GM12878 (cell line): ENCODE results near the gene LRRC37A3. TPM values are rescaled to one million over a fixed set of nuclear protein-coding genes. Genes with fewer than 3 reads are reported as not detected.
"Not testable (repeated sequence)": the region's sequence is repeated elsewhere in the genome, so short reads cannot be mapped to it uniquely, and the experiment has no call there.

Experiments
- ATAC-seq: fragments of 200-7000 bp; cut with Tn5 transposase; 3 replicates; pipeline ENCODE4 v1.9.1; 2020; ENCODE audit warnings: mild to moderate bottlenecking, moderate library complexity
- BruUV-seq: library from RNA; stranded (reverse); fragments of 400-500 nt; replicated peaks from 2 replicates; lab custom pipeline; 2021; lab: Mats Ljungman, UMichigan
- CTCF ChIA-PET: fragments of 300-600 bp; sonication (Branson Sonifier 250); formaldehyde crosslinking; extraction: SDS; loops from one replicate; lab custom pipeline; 2021; ENCODE audit warnings: inconsistent platforms; lab: Yijun Ruan, JAX
- POLR2A ChIA-PET: fragments of 350-600 bp; formaldehyde crosslinking; extraction: SDS; loops from one replicate; lab custom pipeline; 2021; ENCODE audit warnings: inconsistent platforms; lab: Charles Lee
- RAD21 ChIA-PET: fragments of 300-600 bp; sonication (Branson Sonifier 250); formaldehyde crosslinking; loops from one replicate; lab custom pipeline; 2023; ENCODE audit warnings: antibody characterized with exemption; ENCODE audit not compliant: unreplicated experiment; lab: Charles Lee
- SMC1A ChIA-PET: fragments of 300-600 bp; sonication (Branson Sonifier 250); formaldehyde crosslinking; loops from one replicate; lab custom pipeline; 2023; ENCODE audit not compliant: unreplicated experiment, uncharacterized antibody; lab: Charles Lee
- DNase-seq: peaks from one replicate; pipeline ENCODE4 v3.0.0-alpha.2; 2011; ENCODE audit warnings: low read depth, low spot score
- FAIRE-seq: peaks from 3 replicates; lab custom pipeline; 2011; peaks lifted over from hg19 to GRCh38; lab: Jason Lieb, UNC
- H2AFZ ChIP-seq: 2 replicates; pipeline ENCODE4 v1.6.0; 2011; ENCODE audit warnings: low read depth, low read length, control low read depth; ENCODE audit not compliant: control insufficient read depth
- H3K27ac ChIP-seq: 2 replicates; pipeline ENCODE4 v1.5.1; 2011; ENCODE audit warnings: control low read depth; ENCODE audit not compliant: control insufficient read depth, insufficient read depth
- H3K27me3 ChIP-seq, 2 experiments: replicated peaks in 1 of 2; 2 replicates each; pipeline versions ENCODE4 v1.6.0 to v1.6.1; 2011; ENCODE audit warnings: low read length in 1 of 2; ENCODE audit not compliant: control insufficient read depth in 2 of 2, insufficient read depth in 2 of 2
- H3K36me3 ChIP-seq, 2 experiments: 2 replicates each; pipeline ENCODE4 v1.5.1; 2011; ENCODE audit warnings: low read length in 1 of 2; ENCODE audit not compliant: control insufficient read depth in 2 of 2, insufficient read depth in 2 of 2
- H3K4me1 ChIP-seq: 2 replicates; pipeline ENCODE4 v1.6.1; 2011; ENCODE audit warnings: mild to moderate bottlenecking, low read length, moderate library complexity, mixed read lengths; ENCODE audit not compliant: control insufficient read depth, insufficient read depth
- H3K4me2 ChIP-seq: 2 replicates; pipeline ENCODE4 v1.6.0; 2011; ENCODE audit warnings: control low read depth; ENCODE audit not compliant: control insufficient read depth, insufficient read depth
- H3K4me3 ChIP-seq: fragments of 200-600 bp; sonication (generic); 2 replicates; pipeline ENCODE4 v1.5.1; 2016
- H3K79me2 ChIP-seq: 2 replicates; pipeline ENCODE4 v1.6.0; 2011; ENCODE audit warnings: low read length; ENCODE audit not compliant: control insufficient read depth, insufficient read depth
- H3K9ac ChIP-seq: 2 replicates; pipeline ENCODE4 v1.8.0; 2011; ENCODE audit warnings: low read length, control low read depth, mixed read lengths; ENCODE audit not compliant: control insufficient read depth, insufficient read depth
- H3K9me3 ChIP-seq: replicated peaks from 3 replicates; pipeline ENCODE4 v1.5.1; 2011; ENCODE audit warnings: mild to moderate bottlenecking, low read length; ENCODE audit not compliant: control insufficient read depth, insufficient read depth
- H4K20me1 ChIP-seq: 2 replicates; pipeline ENCODE4 v1.6.0; 2011; ENCODE audit not compliant: control insufficient read depth, insufficient read depth
- WGBS: methylation state at CpG from one replicate; pipeline ENCODE4 v1.1.6; 2016; ENCODE audit warnings: low lambda C conversion rate; ENCODE audit not compliant: insufficient replicate concordance, insufficient coverage; ENCODE audit errors: missing lambda C conversion rate; 5-methylcytosine and 5-hydroxymethylcytosine counted together
- in situ Hi-C: fragments of 300-500 bp; cut with MboI; formaldehyde crosslinking; loops from 9 replicates; pipeline ENCODE4 v1.14.3; 2018; ENCODE audit warnings: mixed read lengths
- intact Hi-C: fragments of 100-400 bp; cut with micrococcal nuclease; formaldehyde crosslinking; loops from one replicate; pipeline ENCODE4 v1.14.2; 2022; ENCODE audit not compliant: unreplicated experiment
- polyA plus RNA-seq, 11 experiments: library from polyadenylated mRNA; depleted of rRNA in 4 of 11; unstranded in 6 of 11; stranded (reverse) in 5 of 11; fragments of >200 nt; fragmentation: Nextera tagmentation in 4 of 11; fragmentation: Illumina TruSeq in 1 of 11; extraction: Ambion mirVana in 4 of 11; extraction: Trizol in 1 of 11; gene quantifications; 1 replicate in 1 of 11; 2 replicates in 10 of 11; pipeline versions ENCODE4 v1.2.1 to v1.2.3, GENCODE V29; 2011 to 2016; ENCODE audit warnings: inconsistent platforms in 2 of 11, missing spikeins in 2 of 11, low read depth in 1 of 11
- total RNA-seq, 4 experiments: library from RNA; depleted of rRNA in 3 of 4; stranded (reverse); fragments of >200 nt in 3 of 4; fragmentation: Illumina TruSeq in 1 of 4; extraction: Trizol in 1 of 4; gene quantifications; 2 replicates each; pipeline versions ENCODE4 v1.2.1 to v1.2.3, GENCODE V29; 2013 to 2021

Gene LRRC37A3
- total and polyA plus RNA-seq, 10 of the 15 experiments (the other 5 are each of a cell fraction or from before 2014, with no cell fraction given) = 0.18 to 10.0 (median 2.7) TPM

DNA sequence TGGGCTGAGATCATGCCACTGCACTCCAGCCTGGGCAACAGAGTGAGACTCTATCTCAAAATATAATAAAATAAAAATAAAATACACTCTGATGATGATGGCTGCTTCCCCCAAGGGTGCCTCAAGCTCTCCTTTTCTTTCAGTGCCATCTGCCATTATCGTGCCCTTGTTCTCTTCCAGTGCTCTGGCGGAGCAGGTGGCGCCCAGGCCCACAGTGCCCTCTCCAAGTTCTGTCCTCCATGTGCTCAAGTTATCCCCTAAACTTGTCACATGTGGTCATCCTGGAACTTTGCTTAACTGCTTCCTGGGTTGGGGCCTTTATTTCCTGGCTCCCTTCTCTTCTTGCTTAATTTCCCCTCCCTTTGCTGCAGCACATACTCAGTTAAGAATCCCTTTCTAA is 76.4 kb downstream of the LRRC37A3 start:
- H3K4me2 ChIP-seq, H2AFZ ChIP-seq, H3K4me3 ChIP-seq, H3K36me3 ChIP-seq, H3K9me3 ChIP-seq, H4K20me1 ChIP-seq, ATAC-seq, SMC1A ChIA-PET, RAD21 ChIA-PET, POLR2A ChIA-PET, DNase-seq, FAIRE-seq, H3K27ac ChIP-seq, intact Hi-C loops, CTCF ChIA-PET, H3K4me1 ChIP-seq, BruUV-seq, in situ Hi-C loops, H3K79me2 ChIP-seq, H3K9ac ChIP-seq, H3K27me3 ChIP-seq: not testable (repeated sequence)
- WGBS = 72% methylated on average over 3 of the region's 3 CpGs

DNA sequence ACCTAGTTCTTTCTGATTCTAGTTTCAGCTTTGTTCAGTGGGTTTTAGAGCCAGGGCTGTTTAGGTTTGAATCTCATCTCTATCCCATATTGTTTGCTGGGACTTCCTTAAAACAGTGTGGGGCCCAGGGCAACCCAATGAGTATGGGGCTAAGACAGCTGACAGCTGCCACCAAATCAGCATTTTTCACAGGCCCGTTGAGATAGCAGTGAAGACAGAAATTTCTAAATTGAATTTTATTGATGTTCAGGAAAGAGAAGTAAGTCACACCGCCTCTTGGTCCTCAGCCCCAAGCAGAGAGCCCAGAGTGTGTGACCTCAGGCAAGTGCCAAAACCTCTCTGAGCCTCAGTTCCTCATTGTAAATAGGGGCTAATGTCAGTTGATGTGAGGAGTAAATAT is 78.3 kb downstream of the LRRC37A3 start:
- H3K4me2 ChIP-seq, H3K27ac ChIP-seq, H3K9ac ChIP-seq, H2AFZ ChIP-seq, H3K27me3 ChIP-seq, BruUV-seq, H3K9me3 ChIP-seq, DNase-seq, H3K36me3 ChIP-seq, RAD21 ChIA-PET, in situ Hi-C loops, FAIRE-seq, H3K79me2 ChIP-seq, H3K4me3 ChIP-seq, H3K4me1 ChIP-seq, CTCF ChIA-PET, intact Hi-C loops, H4K20me1 ChIP-seq, ATAC-seq, POLR2A ChIA-PET, SMC1A ChIA-PET: not testable (repeated sequence)
- WGBS = 29% methylated on average over 2 of the region's 2 CpGs

DNA sequence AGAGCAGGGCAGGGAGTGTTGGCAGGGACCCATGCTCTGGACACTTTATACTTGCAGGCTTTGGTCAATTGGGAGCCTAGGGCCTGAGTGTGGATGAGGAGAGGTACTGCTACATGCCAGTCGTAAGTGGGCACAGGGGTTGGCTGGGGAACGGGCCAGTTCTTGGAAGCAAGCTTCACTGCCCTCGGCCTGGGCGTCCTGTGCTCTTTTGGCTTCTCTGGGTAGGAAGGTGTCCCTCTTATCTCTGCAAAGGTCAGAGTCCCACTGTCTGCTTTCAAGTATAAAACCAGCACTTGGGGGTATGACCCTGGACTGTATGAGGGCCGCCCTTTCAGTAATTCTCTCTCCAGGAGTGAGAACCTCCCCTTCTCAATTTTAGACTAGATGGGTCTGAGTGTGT is 80.8 kb downstream of the LRRC37A3 start:
- H3K4me1 ChIP-seq, H3K79me2 ChIP-seq, CTCF ChIA-PET, FAIRE-seq, H3K4me2 ChIP-seq, RAD21 ChIA-PET, DNase-seq, H3K36me3 ChIP-seq, ATAC-seq, POLR2A ChIA-PET, H3K27ac ChIP-seq, in situ Hi-C loops, BruUV-seq, H3K9me3 ChIP-seq, H3K9ac ChIP-seq, H2AFZ ChIP-seq, H3K27me3 ChIP-seq, H3K4me3 ChIP-seq, H4K20me1 ChIP-seq, intact Hi-C loops: not testable (repeated sequence)
- WGBS = 92% methylated on average over 5 of the region's 5 CpGs
- SMC1A ChIA-PET = interaction anchor here (0.7 kb wide), 1 partner anchor 1082 kb away, joined by 3 read pairs; no protein-coding TSS in a partner anchor
